Lower leg skin (tissue), 4 donors: Measurements from ENCODE around the gene ADAMTS16. TPM values are rescaled to one million over a fixed set of nuclear protein-coding genes. Genes with fewer than 3 reads are reported as not detected.

Source experiments
- DNase-seq, 2 donors: peaks; one replicate each; pipeline ENCODE4 v3.0.0-alpha.2; 2019; ENCODE audit warnings: low spot score in 2 of 2
- H3K4me3 ChIP-seq: fragments of 200-600 bp; sonication (generic); 2 replicates; pipeline ENCODE4 v1.5.1; 2017; ENCODE audit warnings: mild to moderate bottlenecking, low read depth; ENCODE audit not compliant: poor library complexity, severe bottlenecking
- POLR2A ChIP-seq, 2 donors: fragments of 450-650 bp; IDR thresholded peaks; one replicate each; pipeline ENCODE4 v1.6.1; 2016 to 2017; ENCODE audit warnings: antibody characterized with exemption in 2 of 2, mild to moderate bottlenecking in 1 of 2, moderate library complexity in 1 of 2
- WGBS, 2 donors: methylation state at CpG; one replicate each; pipeline ENCODE4 v1.1.5; 2018; 5-methylcytosine and 5-hydroxymethylcytosine counted together
- intact Hi-C: fragments of 100-400 bp; cut with DNase I; formaldehyde crosslinking; loops from one replicate; pipeline ENCODE4 v1.15.0; 2023; ENCODE audit warnings: low total_unique reads
- total RNA-seq, 4 donors: library from RNA; depleted of rRNA; stranded (reverse); fragments of >200 nt; gene quantifications; one replicate each; pipeline ENCODE4 v1.1.0, GENCODE V29; 2016
- TF ChIP-seq, protein P1 (sequence below), 3 donors: fragments of 450-650 bp; IDR thresholded peaks; one replicate each; pipeline ENCODE4 v1.5.1; 2016; ENCODE audit warnings: antibody characterized with exemption in 3 of 3, mild to moderate bottlenecking in 3 of 3, moderate library complexity in 2 of 3

Gene ADAMTS16
- total RNA-seq, 4 donors from 2014 or later: 0.55 TPM; not detected in 3

DNA sequence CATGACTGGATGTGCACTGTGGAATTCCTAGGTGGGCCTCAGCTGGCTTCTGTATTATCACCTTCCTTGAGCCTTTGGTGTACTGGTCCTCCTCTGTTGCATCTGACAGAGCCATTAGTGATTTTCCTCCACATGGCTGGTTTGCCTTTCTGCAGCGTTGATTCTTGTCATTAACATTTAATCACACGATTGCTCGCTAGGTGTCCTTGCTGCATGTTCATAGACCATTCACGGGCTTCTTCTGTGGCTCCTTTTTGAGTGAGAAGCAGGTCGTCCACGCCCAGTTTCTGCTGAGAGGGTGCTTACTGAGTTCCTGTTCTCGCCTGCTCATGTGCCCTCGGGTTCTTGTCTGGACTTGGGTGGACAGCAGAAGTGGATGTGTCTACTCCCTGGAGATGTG lies 29.3 kb downstream of the ADAMTS16 start:
- TF ChIP-seq, protein P1, sequence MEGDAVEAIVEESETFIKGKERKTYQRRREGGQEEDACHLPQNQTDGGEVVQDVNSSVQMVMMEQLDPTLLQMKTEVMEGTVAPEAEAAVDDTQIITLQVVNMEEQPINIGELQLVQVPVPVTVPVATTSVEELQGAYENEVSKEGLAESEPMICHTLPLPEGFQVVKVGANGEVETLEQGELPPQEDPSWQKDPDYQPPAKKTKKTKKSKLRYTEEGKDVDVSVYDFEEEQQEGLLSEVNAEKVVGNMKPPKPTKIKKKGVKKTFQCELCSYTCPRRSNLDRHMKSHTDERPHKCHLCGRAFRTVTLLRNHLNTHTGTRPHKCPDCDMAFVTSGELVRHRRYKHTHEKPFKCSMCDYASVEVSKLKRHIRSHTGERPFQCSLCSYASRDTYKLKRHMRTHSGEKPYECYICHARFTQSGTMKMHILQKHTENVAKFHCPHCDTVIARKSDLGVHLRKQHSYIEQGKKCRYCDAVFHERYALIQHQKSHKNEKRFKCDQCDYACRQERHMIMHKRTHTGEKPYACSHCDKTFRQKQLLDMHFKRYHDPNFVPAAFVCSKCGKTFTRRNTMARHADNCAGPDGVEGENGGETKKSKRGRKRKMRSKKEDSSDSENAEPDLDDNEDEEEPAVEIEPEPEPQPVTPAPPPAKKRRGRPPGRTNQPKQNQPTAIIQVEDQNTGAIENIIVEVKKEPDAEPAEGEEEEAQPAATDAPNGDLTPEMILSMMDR (IDR thresholded peaks at IDR 0.05): no peak
- TF ChIP-seq POLR2A (IDR thresholded peaks at IDR 0.05): no peak
- no peak for DNase-seq
- intact Hi-C loops: no loop called here
- no peak overlapping the region for H3K4me3 ChIP-seq
- 86 to 94% methylated on average over 8 of the region's 8 CpGs for WGBS, 2 donors

DNA sequence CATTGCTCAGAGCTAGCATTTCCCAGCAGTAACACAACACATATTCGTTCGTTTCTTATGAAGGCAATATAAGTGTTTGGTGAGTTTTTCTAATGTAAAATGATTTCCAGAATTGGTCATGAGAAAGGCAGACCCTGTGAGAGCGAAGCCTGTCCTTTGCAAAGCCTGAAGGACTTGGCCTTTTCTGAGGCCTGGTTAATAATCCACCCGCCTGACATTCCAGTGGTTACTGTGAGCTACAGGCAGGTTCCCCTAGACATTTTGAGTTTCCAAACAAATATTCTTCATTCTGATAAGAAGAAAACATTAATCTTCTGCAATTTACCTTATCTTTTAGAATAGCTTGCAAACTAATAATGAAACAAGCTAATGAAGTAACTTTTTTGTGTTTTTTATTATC lies 38.0 kb downstream of the ADAMTS16 start:
- no peak for DNase-seq
- no peak overlapping the region for H3K4me3 ChIP-seq
- TF ChIP-seq, protein P1 (IDR thresholded peaks at IDR 0.05): no peak
- WGBS, 2 donors: 83 to 90% methylated on average over 4 of the region's 4 CpGs
- intact Hi-C loops: no loop called here

DNA sequence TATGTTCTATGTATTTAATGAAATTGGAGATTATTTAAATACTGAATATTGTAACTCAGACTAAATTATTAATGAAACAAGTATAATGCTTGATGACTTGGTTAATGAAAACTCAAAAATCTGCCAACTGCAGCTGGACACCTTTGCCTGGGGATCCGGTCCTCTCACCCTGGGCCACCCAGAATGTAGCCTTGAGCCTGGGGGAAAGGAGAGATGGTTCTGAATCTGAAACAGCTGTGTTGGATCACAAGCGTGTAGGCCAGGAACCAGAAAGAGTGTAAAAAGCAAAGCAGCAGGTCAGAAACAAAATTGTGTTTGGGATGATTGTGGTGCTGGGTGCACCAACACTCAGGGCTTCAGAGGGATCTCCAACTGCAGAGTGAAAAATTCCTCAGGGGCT lies 38.5 kb downstream of the ADAMTS16 start:
- intact Hi-C loops: no loop called here
- no peak overlapping the region for H3K4me3 ChIP-seq
- 81 to 91% methylated on average over 2 of the region's 2 CpGs for WGBS, 2 donors
- TF ChIP-seq, protein P1 (IDR thresholded peaks at IDR 0.05): no peak
- no peak for TF ChIP-seq POLR2A (IDR thresholded peaks at IDR 0.05)
- DNase-seq: no peak

DNA sequence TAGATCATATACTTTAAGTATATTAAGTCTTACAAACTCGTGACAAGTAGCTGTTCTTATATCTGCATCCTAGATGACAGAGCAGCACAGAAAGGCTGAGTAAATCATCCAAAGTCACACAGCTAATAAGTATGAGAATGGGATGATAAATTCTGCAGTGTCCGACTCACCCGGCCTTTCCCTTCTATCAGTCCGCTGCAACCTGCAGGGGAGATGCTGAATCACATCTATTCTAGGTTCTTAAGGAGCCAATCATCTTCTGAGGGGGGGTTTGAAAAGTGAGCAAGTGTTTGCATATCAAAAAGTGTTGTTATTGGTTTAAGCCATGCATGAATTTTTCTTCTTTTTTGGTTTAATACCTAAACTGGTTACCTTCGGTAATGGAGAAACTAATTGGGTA lies 38.9 kb downstream of the ADAMTS16 start:
- TF ChIP-seq, protein P1 (IDR thresholded peaks at IDR 0.05): no peak
- no peak for TF ChIP-seq POLR2A (IDR thresholded peaks at IDR 0.05)
- intact Hi-C loops: no loop called here
- no peak overlapping the region for H3K4me3 ChIP-seq
- 81 to 90% methylated on average over 5 of the region's 5 CpGs for WGBS, 2 donors
- DNase-seq: no peak

DNA sequence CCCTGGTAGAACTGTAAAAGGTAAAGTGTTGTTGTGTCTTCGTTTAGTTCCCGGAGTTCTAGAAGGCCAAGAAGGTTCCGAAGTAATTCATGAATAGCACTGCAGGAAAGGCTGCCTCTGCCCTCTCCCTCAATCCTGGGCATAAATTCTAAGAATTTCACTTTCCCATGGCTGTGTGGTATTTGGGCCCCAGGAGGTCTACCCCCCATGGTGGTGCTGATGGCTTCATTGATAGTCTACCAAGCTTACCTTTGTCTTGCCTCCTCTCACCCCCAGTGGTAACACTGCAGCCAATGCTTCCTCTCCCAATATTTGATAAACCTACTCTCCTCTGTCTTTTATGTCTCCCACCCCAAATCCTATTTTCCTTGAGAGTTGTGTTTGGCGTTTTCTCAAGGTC lies 39.5 kb downstream of the ADAMTS16 start:
- no peak overlapping the region for H3K4me3 ChIP-seq
- intact Hi-C loops: no loop called here
- 78% methylated on average over 4 of the region's 4 CpGs for WGBS, 2 donors
- no peak for DNase-seq
- TF ChIP-seq, protein P1 (IDR thresholded peaks at IDR 0.05): no peak
- TF ChIP-seq POLR2A (IDR thresholded peaks at IDR 0.05): no peak

DNA sequence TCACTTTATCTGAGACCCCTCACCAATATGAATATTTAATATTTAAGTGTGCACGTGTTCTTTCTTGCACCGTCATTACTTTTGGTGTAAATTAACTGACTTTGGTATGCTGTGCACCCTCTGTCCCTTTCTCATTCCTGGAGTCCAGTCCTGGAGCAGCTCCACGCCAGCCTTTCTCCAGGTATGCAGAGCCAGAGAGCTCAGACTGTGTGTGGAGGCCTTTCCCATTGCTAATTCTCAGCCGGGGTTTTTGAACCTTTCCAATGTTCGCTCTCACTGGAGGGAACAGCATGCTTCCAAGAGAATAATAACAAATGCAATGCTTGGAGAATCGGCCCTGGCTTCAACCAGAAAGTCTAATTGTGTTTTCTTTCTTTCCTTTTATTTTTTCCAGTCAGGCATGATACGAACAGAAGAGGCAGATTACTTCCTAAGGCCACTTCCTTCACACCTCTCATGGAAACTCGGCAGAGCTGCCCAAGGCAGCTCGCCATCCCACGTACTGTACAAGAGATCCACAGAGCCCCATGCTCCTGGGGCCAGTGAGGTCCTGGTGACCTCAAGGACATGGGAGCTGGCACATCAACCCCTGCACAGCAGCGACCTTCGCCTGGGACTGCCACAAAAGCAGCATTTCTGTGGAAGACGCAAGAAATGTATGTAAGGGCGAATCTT lies 41.7 kb downstream of the ADAMTS16 start:
- no peak for DNase-seq
- 71 to 78% methylated on average over 14 of the region's 14 CpGs for WGBS, 2 donors
- intact Hi-C loops: no loop called here

More for the DNA sequence above, 41.7 kb downstream of the ADAMTS16 start:
- TF ChIP-seq, protein P1 (IDR thresholded peaks at IDR 0.05): no peak
- no peak for TF ChIP-seq POLR2A (IDR thresholded peaks at IDR 0.05)
- no peak overlapping the region for H3K4me3 ChIP-seq
